Activated CD4-positive, alpha-beta memory T cell treated with anti-CD3 and anti-CD28 coated beads for 36 hours (primary cell): ENCODE data around the gene DAPK1. TPM values are rescaled to one million over a fixed set of nuclear protein-coding genes. Genes with fewer than 3 reads are reported as not detected.

Experiments
- CTCF ChIA-PET: fragments of 350-600 bp; sonication (Branson Sonifier 250); formaldehyde crosslinking; loops from one replicate; lab custom pipeline; 2021; ENCODE audit warnings: antibody characterized with exemption, inconsistent platforms; lab: Charles Lee
- POLR2A ChIA-PET: fragments of 350-600 bp; sonication (Branson Sonifier 250); formaldehyde crosslinking; loops from one replicate; lab custom pipeline; 2021; ENCODE audit warnings: antibody characterized with exemption; lab: Charles Lee
- DNase-seq: peaks from one replicate; pipeline ENCODE4 v3.0.0-alpha.2; 2020
- H3K27ac Mint-ChIP-seq: one replicate; pipeline ENCODE4 v1.8.0; 2021; ENCODE audit warnings: mixed read lengths
- H3K27me3 Mint-ChIP-seq: one replicate; pipeline ENCODE4 v1.8.0; 2021; ENCODE audit warnings: mixed read lengths
- H3K36me3 Mint-ChIP-seq: one replicate; pipeline ENCODE4 v1.8.0; 2021; ENCODE audit warnings: mixed read lengths
- H3K4me1 Mint-ChIP-seq: one replicate; pipeline ENCODE4 v1.8.0; 2021; ENCODE audit warnings: low read depth, mixed read lengths
- H3K4me3 Mint-ChIP-seq: one replicate; pipeline ENCODE4 v1.8.0; 2021; ENCODE audit warnings: mild to moderate bottlenecking, mixed read lengths
- H3K9me3 Mint-ChIP-seq: one replicate; pipeline ENCODE4 v1.8.0; 2021; ENCODE audit warnings: mixed read lengths
- intact Hi-C: fragments of 100-400 bp; cut with micrococcal nuclease; formaldehyde crosslinking; loops from one replicate; pipeline ENCODE4 v1.15.1; 2023
- total RNA-seq, 2 experiments: library from RNA; stranded (reverse); gene quantifications; one replicate each; pipeline ENCODE4 v1.2.3, GENCODE V29; 2021

DAPK1 gene
- total RNA-seq, 2 experiments from 2014 or later: 1.9 to 3.3 TPM

DNA sequence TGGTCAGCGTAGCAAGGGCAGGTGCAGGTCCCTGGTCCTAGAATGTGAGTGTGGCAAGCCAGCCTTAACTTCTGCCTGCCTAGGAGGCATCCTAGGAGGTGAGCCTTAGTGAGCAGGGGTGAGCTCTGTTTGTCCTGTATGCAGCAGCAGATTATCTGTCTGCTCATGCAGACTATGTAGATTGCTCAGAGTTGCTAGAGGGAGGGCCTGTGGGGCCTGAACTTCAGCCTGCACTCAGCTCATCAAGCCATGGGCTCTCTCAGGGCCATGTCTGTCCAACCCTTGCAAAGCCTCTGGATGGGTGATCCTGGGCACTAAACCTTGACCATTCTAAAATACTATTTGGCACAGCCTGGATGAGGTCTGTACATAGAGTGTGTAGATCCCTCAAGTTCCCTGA, 219.8 kb downstream of the DAPK1 start:
- CTCF ChIA-PET: no interaction called here
- Mint-ChIP-seq H3K36me3 (no peaks in the 10 kb centered on the region), H3K4me3 (no peak overlapping the region), H3K27me3 (peaks cover 6% of the 10 kb centered on the region), H3K9me3 (no peaks in the 10 kb centered on the region), H3K27ac (no peak overlapping the region), H3K4me1 (peaks cover 16% of the 10 kb centered on the region)
- no peak for DNase-seq
- POLR2A ChIA-PET: no interaction called here
- intact Hi-C loops: no loop called here

DNA sequence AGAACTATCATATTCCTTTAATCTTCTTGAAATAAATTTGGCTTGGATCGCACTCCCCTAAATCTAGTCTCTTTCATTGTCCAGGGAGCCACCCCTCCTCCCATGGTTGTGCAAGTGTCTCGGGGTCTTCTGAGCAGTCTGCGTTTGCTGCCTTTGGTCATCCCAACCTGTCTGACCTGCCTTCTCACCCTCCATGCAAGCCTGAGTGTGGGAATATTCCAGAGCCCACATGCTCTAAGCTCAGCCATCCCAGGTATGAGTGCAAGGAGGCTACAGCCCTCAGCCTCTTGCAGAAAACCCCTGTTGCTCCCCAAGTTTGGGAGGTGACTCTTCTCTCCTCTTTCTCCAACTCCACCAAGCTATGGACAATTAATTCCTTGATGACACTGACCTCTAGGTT, 220.6 kb downstream of the DAPK1 start:
- no peaks in the 10 kb centered on the region for H3K36me3 Mint-ChIP-seq
- intact Hi-C loops: no loop called here
- no peaks in the 10 kb centered on the region for H3K9me3 Mint-ChIP-seq
- H3K4me1 Mint-ChIP-seq: peaks cover 10% of the 10 kb centered on the region
- ChIA-PET CTCF (no interaction called here), POLR2A (no interaction called here)
- no peak for DNase-seq
- no peak overlapping the region for H3K4me3 Mint-ChIP-seq
- peaks cover 6% of the 10 kb centered on the region for H3K27me3 Mint-ChIP-seq
- no peak overlapping the region for H3K27ac Mint-ChIP-seq

- peaks cover 6% of the 10 kb centered on the region for H3K27me3 Mint-ChIP-seq
- no peak overlapping the region for H3K27ac Mint-ChIP-seq
- H3K4me3 Mint-ChIP-seq: no peak overlapping the region
- H3K36me3 Mint-ChIP-seq: no peaks in the 10 kb centered on the region
- intact Hi-C loops: no loop called here
- ChIA-PET POLR2A (no interaction called here), CTCF (no interaction called here)
- H3K9me3 Mint-ChIP-seq: no peaks in the 10 kb centered on the region
- peaks cover 3% of the 10 kb centered on the region for H3K4me1 Mint-ChIP-seq
- DNase-seq: no peak
Observed at GRCh38 chr9:87718852-87719612, 221.4 kb downstream of the DAPK1 start.

DNA sequence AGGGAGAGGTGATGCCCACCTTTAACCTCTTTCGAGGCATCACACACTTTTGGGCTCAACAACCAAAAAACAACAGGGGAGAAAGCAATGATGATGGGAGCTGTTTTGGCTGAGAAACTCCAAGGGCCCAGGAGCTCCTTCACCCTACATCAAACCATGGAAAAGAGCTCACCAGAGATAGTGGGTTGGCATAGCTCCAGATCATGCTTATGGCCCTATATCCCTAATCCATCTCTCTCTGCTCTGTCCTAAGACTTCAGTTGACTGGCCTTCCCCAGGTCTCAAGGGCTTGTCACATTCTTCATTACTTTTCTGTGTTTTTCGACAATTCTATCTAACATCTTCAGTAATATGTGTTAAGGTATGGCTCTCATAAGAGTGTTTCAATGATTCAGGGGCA, 222.5 kb downstream of the DAPK1 start:
- Mint-ChIP-seq H3K9me3 (no peaks in the 10 kb centered on the region), H3K27me3 (peaks cover 3% of the 10 kb centered on the region), H3K27ac (no peak overlapping the region), H3K4me3 (no peak overlapping the region), H3K36me3 (no peaks in the 10 kb centered on the region), H3K4me1 (no peaks in the 10 kb centered on the region)
- CTCF ChIA-PET: no interaction called here
- DNase-seq: no peak
- intact Hi-C loops: no loop called here
- POLR2A ChIA-PET: no interaction called here

DNA sequence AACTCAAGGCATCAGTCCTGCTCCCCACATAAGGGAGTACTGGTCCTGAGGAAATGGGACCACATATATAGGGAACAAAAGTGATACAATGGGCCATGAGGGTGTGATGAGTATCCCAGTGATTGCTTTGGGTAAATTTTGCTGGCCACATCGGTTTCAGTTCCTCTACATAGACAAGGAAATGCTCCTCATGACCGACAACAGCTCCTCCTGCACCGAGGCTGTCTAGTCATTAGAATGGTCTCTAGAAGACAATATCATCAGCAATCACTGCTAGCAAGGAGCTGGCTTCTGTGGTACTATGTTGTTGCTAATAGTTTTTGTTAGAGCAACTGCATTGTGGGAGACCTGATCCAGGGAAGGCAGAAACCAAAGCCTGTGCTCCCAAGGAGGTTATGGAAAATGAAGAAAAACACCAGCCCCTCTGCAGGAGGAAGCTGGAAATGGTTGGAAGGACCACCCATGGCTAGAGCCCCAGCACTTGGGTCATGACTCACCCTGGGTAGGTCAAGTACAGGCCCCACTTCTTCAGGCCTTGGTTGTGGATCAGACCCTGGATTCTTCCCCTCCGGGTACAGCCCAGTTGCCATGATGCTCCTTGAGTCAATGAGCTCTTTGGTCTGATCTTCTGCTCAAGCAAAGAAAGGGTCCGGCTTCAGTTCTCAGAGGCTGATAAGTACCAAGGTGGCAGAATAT, 224.9 kb downstream of the DAPK1 start:
- no peaks in the 10 kb centered on the region for H3K36me3 Mint-ChIP-seq
- intact Hi-C loops: no loop called here
- H3K4me3 Mint-ChIP-seq: no peak overlapping the region
- peaks cover 11% of the 10 kb centered on the region for H3K4me1 Mint-ChIP-seq
- peaks cover 7% of the 10 kb centered on the region for H3K27me3 Mint-ChIP-seq
- H3K27ac Mint-ChIP-seq: no peak overlapping the region
- H3K9me3 Mint-ChIP-seq: no peaks in the 10 kb centered on the region
- no peak for DNase-seq
- ChIA-PET POLR2A (no interaction called here), CTCF (no interaction called here)

GRCh38 chr9:87725356-87725899, 227.8 kb downstream of the DAPK1 start:
- CTCF ChIA-PET: interaction anchor here (0.8 to 0.9 kb wide), 2 partner anchors 68 to 91 kb away, joined by 3 read pairs; no protein-coding TSS in a partner anchor

GRCh38 chr9:87725900-87726709, 228.4 kb downstream of the DAPK1 start, which contains the start of gene CTSL:
Gene CTSL (plus strand): TSS chr9:87726119. CDS start chr9:87727604, 1,485 bp downstream.
- Mint-ChIP-seq H3K9me3 (no peaks in the 10 kb centered on the region), H3K27ac (peak within 1 kb of the TSS; percentile 60), H3K36me3 (peaks cover 8% of the 10 kb centered on the region), H3K4me1 (peaks cover 27% of the 10 kb centered on the region), H3K27me3 (peaks cover 5% of the 10 kb centered on the region), H3K4me3 (peak within 1 kb of the TSS; percentile 85)
- ChIA-PET CTCF (interaction anchor here (0.9 kb wide), 1 partner anchor 67 kb away, joined by 3 read pairs; no protein-coding TSS in a partner anchor), POLR2A (interaction anchor here (1.1 to 1.5 kb wide), 2 partner anchors 17 to 67 kb away, joined by 3 to 4 read pairs; no protein-coding TSS in a partner anchor)
- intact Hi-C loops: no loop called here
- DNase-seq: peak; percentile 65

More at GRCh38 chr9:87725356-87725899, 227.8 kb downstream of the DAPK1 start:
- Mint-ChIP-seq H3K9me3 (no peaks in the 10 kb centered on the region), H3K36me3 (peaks cover 3% of the 10 kb centered on the region), H3K27ac (no peak overlapping the region), H3K4me1 (peaks cover 27% of the 10 kb centered on the region), H3K4me3 (peak overlapping the region; percentile 85), H3K27me3 (peaks cover 5% of the 10 kb centered on the region)
- no peak for DNase-seq
- intact Hi-C loops: no loop called here
- POLR2A ChIA-PET: interaction anchor here (1.5 kb wide), 1 partner anchor 67 kb away, joined by 4 read pairs; no protein-coding TSS in a partner anchor

DNA sequence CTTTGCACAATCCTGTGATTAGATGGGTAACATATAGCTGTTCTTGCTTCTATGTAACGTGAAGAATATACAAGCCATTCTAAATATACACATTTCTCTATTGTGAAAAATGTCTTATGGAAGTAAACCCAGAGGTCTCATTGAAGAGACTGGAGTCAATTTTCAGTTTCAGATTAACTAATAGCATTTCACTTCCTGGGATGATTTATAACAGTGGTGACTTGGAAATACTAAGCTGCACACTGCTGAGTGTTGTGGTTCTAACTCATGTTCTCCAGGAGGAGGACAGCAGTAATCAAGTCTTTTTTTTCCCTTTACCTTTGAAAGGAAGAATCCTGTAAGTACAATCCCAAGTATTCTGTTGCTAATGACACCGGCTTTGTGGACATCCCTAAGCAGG, 231.6 kb downstream of the DAPK1 start:
- CTCF ChIA-PET: no interaction called here
- intact Hi-C loops: loop anchor here (2.0 kb wide), 1 partner anchor 20 kb away; no protein-coding TSS in a partner anchor
- POLR2A ChIA-PET: no interaction called here
- peaks cover 15% of the 10 kb centered on the region for H3K27me3 Mint-ChIP-seq
- H3K36me3 Mint-ChIP-seq: peaks cover 10% of the 10 kb centered on the region
- H3K27ac Mint-ChIP-seq: no peak overlapping the region
- DNase-seq: no peak
- H3K4me3 Mint-ChIP-seq: no peak overlapping the region
- H3K4me1 Mint-ChIP-seq: peaks cover 31% of the 10 kb centered on the region
- no peaks in the 10 kb centered on the region for H3K9me3 Mint-ChIP-seq

- Mint-ChIP-seq H3K4me1 (peaks cover 23% of the 10 kb centered on the region), H3K27ac (no peak overlapping the region), H3K36me3 (peaks cover 10% of the 10 kb centered on the region), H3K27me3 (peaks cover 12% of the 10 kb centered on the region), H3K4me3 (no peak overlapping the region), H3K9me3 (no peaks in the 10 kb centered on the region)
- intact Hi-C loops: no loop called here
- CTCF ChIA-PET: no interaction called here
- POLR2A ChIA-PET: no interaction called here
- no peak for DNase-seq
Observed at GRCh38 chr9:87731321-87731720, 233.7 kb downstream of the DAPK1 start.

DNA sequence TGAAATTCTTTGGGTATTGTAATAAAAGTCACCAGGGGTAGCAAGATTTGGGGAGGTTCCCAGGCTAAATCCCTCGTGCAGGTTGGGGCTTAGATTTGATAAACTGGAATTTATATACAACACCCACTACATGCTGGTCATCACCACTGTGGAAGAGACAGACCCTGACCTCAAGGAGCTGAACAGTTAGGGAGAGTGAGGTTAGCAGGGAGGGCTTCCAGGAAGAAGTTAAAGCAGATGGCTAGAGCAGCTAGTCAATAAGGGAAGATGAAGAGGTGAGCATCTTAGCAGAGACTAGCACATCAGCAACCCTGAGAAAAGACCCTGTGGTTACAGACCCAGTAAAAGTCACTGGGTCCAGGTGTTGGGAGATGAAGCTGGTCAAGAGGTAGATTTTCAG, 234.7 kb downstream of the DAPK1 start:
- ChIA-PET CTCF (no interaction called here), POLR2A (no interaction called here)
- no peak for DNase-seq
- peaks cover 10% of the 10 kb centered on the region for H3K36me3 Mint-ChIP-seq
- H3K4me1 Mint-ChIP-seq: peaks cover 21% of the 10 kb centered on the region
- intact Hi-C loops: no loop called here
- H3K27me3 Mint-ChIP-seq: peaks cover 15% of the 10 kb centered on the region
- no peak overlapping the region for H3K4me3 Mint-ChIP-seq
- no peak overlapping the region for H3K27ac Mint-ChIP-seq
- no peaks in the 10 kb centered on the region for H3K9me3 Mint-ChIP-seq

GRCh38 chr9:87732756-87733155, 235.1 kb downstream of the DAPK1 start:
- H3K27ac Mint-ChIP-seq: no peak overlapping the region
- intact Hi-C loops: no loop called here
- H3K4me3 Mint-ChIP-seq: no peak overlapping the region
- H3K36me3 Mint-ChIP-seq: peaks cover 10% of the 10 kb centered on the region
- H3K9me3 Mint-ChIP-seq: no peaks in the 10 kb centered on the region
- peaks cover 15% of the 10 kb centered on the region for H3K27me3 Mint-ChIP-seq
- CTCF ChIA-PET: no interaction called here
- POLR2A ChIA-PET: no interaction called here
- no peak for DNase-seq
- peaks cover 20% of the 10 kb centered on the region for H3K4me1 Mint-ChIP-seq
